Activated CD4-positive, alpha-beta memory T cell treated with anti-CD3 and anti-CD28 coated beads for 36 hours (primary cell): ENCODE data around the gene RAPGEF2. TPM values are rescaled to one million over a fixed set of nuclear protein-coding genes. Genes with fewer than 3 reads are reported as not detected.

Experiments used
- CTCF ChIA-PET: fragments of 350-600 bp; sonication (Branson Sonifier 250); formaldehyde crosslinking; loops from one replicate; lab custom pipeline; 2021; ENCODE audit warnings: antibody characterized with exemption, inconsistent platforms; lab: Charles Lee
- POLR2A ChIA-PET: fragments of 350-600 bp; sonication (Branson Sonifier 250); formaldehyde crosslinking; loops from one replicate; lab custom pipeline; 2021; ENCODE audit warnings: antibody characterized with exemption; lab: Charles Lee
- DNase-seq: peaks from one replicate; pipeline ENCODE4 v3.0.0-alpha.2; 2020
- H3K27ac Mint-ChIP-seq: one replicate; pipeline ENCODE4 v1.8.0; 2021; ENCODE audit warnings: mixed read lengths
- H3K27me3 Mint-ChIP-seq: one replicate; pipeline ENCODE4 v1.8.0; 2021; ENCODE audit warnings: mixed read lengths
- H3K36me3 Mint-ChIP-seq: one replicate; pipeline ENCODE4 v1.8.0; 2021; ENCODE audit warnings: mixed read lengths
- H3K4me1 Mint-ChIP-seq: one replicate; pipeline ENCODE4 v1.8.0; 2021; ENCODE audit warnings: low read depth, mixed read lengths
- H3K4me3 Mint-ChIP-seq: one replicate; pipeline ENCODE4 v1.8.0; 2021; ENCODE audit warnings: mild to moderate bottlenecking, mixed read lengths
- H3K9me3 Mint-ChIP-seq: one replicate; pipeline ENCODE4 v1.8.0; 2021; ENCODE audit warnings: mixed read lengths
- intact Hi-C: fragments of 100-400 bp; cut with micrococcal nuclease; formaldehyde crosslinking; loops from one replicate; pipeline ENCODE4 v1.15.1; 2023
- total RNA-seq, 2 experiments: library from RNA; stranded (reverse); gene quantifications; one replicate each; pipeline ENCODE4 v1.2.3, GENCODE V29; 2021

The RAPGEF2 gene
- total RNA-seq, 2 experiments from 2014 or later = 18.6 to 22.0 TPM

DNA sequence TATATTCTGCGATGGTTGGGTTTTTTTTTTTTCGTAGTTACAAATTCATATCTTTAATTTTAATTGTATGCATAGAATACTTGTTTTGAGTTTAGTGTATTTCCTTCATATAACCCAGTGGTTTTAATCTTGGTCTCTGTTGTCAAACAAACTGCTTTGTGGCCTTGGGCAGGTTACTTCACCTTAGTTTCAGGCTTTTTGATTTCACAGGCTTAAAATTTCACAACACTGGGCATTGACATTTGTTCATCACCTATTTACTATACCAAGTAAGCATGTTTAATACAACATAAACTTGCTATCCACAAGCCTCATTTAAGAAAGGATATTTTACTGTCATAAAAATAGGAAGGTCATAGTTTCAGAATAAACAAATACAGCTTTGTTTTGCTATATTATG lies 14.7 kb downstream of the RAPGEF2 start:
- peaks cover 20% of the 10 kb centered on the region for H3K4me1 Mint-ChIP-seq
- peaks cover 5% of the 10 kb centered on the region for H3K9me3 Mint-ChIP-seq
- no peak for DNase-seq
- ChIA-PET CTCF (no interaction called here), POLR2A (interaction anchor here (1.3 kb wide), 1 partner anchor 11 kb away, joined by 4 read pairs; no protein-coding TSS in a partner anchor)
- intact Hi-C loops = no loop called here
- H3K4me3 Mint-ChIP-seq = no peak overlapping the region
- no peaks in the 10 kb centered on the region for H3K27me3 Mint-ChIP-seq
- H3K36me3 Mint-ChIP-seq = peaks cover 5% of the 10 kb centered on the region
- H3K27ac Mint-ChIP-seq = no peak overlapping the region

DNA sequence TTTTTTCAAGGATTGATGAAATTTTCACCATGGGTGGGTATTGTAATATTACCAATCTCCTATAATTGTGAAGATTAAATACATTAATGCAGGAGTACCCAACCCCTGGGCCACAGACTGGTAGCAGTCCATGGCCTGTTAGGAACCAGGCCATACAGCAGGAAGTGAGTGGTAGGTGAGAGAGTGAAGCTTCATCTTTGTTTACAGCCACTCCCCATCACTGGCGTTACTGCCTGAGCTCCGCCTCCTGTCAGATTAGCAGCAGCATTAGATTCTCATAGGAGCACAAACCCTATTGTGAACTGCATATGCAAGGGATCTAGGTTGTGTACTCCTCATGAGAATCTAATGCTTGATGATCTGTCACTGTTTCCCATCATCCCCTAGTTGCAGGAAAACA lies 15.1 kb downstream of the RAPGEF2 start:
- H3K9me3 Mint-ChIP-seq = peaks cover 5% of the 10 kb centered on the region
- H3K27me3 Mint-ChIP-seq = no peaks in the 10 kb centered on the region
- H3K4me3 Mint-ChIP-seq = no peak overlapping the region
- no peak for DNase-seq
- peaks cover 20% of the 10 kb centered on the region for H3K4me1 Mint-ChIP-seq
- intact Hi-C loops = no loop called here
- peaks cover 5% of the 10 kb centered on the region for H3K36me3 Mint-ChIP-seq
- H3K27ac Mint-ChIP-seq = no peak overlapping the region
- CTCF ChIA-PET = no interaction called here
- POLR2A ChIA-PET = no interaction called here

DNA sequence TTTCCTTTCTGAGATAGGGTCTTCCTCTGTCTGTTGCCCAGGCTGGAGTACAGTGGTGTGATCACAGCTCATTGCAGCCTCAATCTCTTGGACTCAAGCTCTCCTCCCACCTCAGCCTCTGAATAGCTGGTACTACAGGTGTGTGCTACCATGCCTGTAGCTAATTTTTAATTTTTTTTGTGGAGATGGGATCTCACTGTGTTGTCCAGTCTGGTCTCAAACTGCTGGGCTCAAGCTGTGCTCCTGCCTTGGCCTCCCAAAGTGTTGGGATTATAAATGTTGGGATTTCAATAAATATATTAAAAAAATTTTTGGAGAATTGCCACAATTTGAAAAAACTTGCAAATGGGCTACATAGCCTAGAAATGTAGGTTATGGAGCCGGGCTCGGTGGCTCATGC lies 18.5 kb downstream of the RAPGEF2 start:
- Mint-ChIP-seq H3K36me3 (no peaks in the 10 kb centered on the region), H3K9me3 (no peaks in the 10 kb centered on the region), H3K27ac (no peak overlapping the region), H3K4me3 (no peak overlapping the region), H3K4me1 (peaks cover 13% of the 10 kb centered on the region), H3K27me3 (no peaks in the 10 kb centered on the region)
- DNase-seq = no peak
- ChIA-PET CTCF (no interaction called here), POLR2A (no interaction called here)
- intact Hi-C loops = no loop called here

DNA sequence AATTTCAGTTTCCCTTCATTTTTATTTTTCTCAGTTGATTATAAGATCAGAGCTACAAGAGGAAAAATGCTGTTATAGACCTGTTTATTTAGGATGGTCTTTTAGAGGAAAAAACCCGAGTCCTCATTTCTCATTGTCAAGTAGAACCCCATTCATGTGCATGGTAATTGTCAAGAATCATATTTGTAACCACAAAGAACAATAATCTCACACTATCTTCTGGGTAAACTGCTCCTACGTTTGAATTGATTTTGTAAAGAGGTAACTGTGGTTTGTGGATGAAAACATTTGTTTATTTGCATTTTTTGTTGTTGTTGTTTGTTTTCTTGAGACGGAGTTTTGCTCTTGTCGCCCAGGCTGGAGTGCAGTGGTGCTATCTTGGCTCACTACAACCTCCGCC lies 23.8 kb downstream of the RAPGEF2 start:
- H3K27me3 Mint-ChIP-seq = no peaks in the 10 kb centered on the region
- POLR2A ChIA-PET = no interaction called here
- H3K4me1 Mint-ChIP-seq = peaks cover 23% of the 10 kb centered on the region
- CTCF ChIA-PET = no interaction called here
- H3K36me3 Mint-ChIP-seq = no peaks in the 10 kb centered on the region
- no peaks in the 10 kb centered on the region for H3K9me3 Mint-ChIP-seq
- intact Hi-C loops = no loop called here
- no peak overlapping the region for H3K27ac Mint-ChIP-seq
- no peak overlapping the region for H3K4me3 Mint-ChIP-seq
- DNase-seq = no peak

GRCh38 chr4:159127745-159128518 lies 25.1 kb downstream of the RAPGEF2 start:
- DNase-seq = no peak
- CTCF ChIA-PET = no interaction called here
- H3K36me3 Mint-ChIP-seq = no peaks in the 10 kb centered on the region
- H3K4me3 Mint-ChIP-seq = no peak overlapping the region
- peaks cover 25% of the 10 kb centered on the region for H3K4me1 Mint-ChIP-seq
- H3K27ac Mint-ChIP-seq = no peak overlapping the region
- intact Hi-C loops = no loop called here
- POLR2A ChIA-PET = no interaction called here
- no peaks in the 10 kb centered on the region for H3K27me3 Mint-ChIP-seq
- no peaks in the 10 kb centered on the region for H3K9me3 Mint-ChIP-seq

- H3K4me3 Mint-ChIP-seq = no peak overlapping the region
- CTCF ChIA-PET = no interaction called here
- POLR2A ChIA-PET = no interaction called here
- intact Hi-C loops = no loop called here
- H3K9me3 Mint-ChIP-seq = no peaks in the 10 kb centered on the region
- no peaks in the 10 kb centered on the region for H3K36me3 Mint-ChIP-seq
- H3K27ac Mint-ChIP-seq = no peak overlapping the region
- no peaks in the 10 kb centered on the region for H3K27me3 Mint-ChIP-seq
- DNase-seq = no peak
- H3K4me1 Mint-ChIP-seq = peaks cover 30% of the 10 kb centered on the region
Measured at GRCh38 chr4:159129814-159130550, 27.1 kb downstream of the RAPGEF2 start.

- H3K36me3 Mint-ChIP-seq = peaks cover 3% of the 10 kb centered on the region
- no peak for DNase-seq
- H3K4me3 Mint-ChIP-seq = no peak overlapping the region
- ChIA-PET POLR2A (no interaction called here), CTCF (no interaction called here)
- H3K27me3 Mint-ChIP-seq = no peaks in the 10 kb centered on the region
- H3K27ac Mint-ChIP-seq = no peak overlapping the region
- intact Hi-C loops = no loop called here
- no peaks in the 10 kb centered on the region for H3K9me3 Mint-ChIP-seq
- H3K4me1 Mint-ChIP-seq = peaks cover 28% of the 10 kb centered on the region
Measured at GRCh38 chr4:159131564-159131963, 28.7 kb downstream of the RAPGEF2 start.

DNA sequence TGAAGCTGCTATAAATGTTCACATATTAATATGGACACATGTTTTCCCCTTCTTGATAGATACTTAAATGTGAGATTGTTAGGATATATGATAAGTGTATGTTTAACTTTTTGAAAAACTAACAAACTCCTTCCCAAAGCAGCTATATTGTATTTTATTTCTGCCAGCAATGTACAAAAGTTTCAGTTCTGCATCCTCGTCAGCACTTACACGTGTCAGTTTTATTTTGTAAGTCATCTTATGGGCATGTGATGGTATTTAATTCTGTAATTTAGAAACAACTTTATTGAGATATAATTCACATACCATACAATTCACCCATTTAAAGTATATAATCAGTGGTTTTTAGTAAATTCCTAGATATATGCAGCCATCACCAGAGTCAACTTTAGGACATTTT lies 31.6 kb downstream of the RAPGEF2 start:
- Mint-ChIP-seq H3K36me3 (peaks cover 3% of the 10 kb centered on the region), H3K4me3 (no peak overlapping the region), H3K27ac (no peak overlapping the region), H3K4me1 (peaks cover 25% of the 10 kb centered on the region), H3K9me3 (no peaks in the 10 kb centered on the region), H3K27me3 (no peaks in the 10 kb centered on the region)
- no peak for DNase-seq
- CTCF ChIA-PET = no interaction called here
- intact Hi-C loops = no loop called here
- POLR2A ChIA-PET = no interaction called here

DNA sequence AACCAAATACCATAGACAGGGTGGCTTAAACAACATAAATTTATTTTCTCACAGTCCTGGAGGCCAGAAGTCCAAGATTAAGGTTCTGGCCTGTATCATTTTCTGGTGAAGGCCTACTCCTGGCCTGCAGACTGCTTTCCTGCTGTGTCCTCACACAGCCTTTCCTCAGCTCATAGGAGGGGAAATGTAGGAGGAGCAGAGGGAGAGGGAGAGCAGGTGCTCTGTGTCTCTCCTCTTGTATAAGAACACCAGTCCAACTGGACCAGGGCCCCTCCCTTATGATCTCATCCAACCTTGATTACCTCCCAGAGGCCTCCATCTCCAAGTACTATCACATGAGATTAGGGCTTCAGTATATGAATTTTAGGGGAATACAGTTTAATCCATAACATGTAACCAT lies 34.3 kb downstream of the RAPGEF2 start:
- Mint-ChIP-seq H3K36me3 (peaks cover 3% of the 10 kb centered on the region), H3K9me3 (no peaks in the 10 kb centered on the region), H3K27ac (no peak overlapping the region), H3K27me3 (no peaks in the 10 kb centered on the region), H3K4me1 (peaks cover 16% of the 10 kb centered on the region), H3K4me3 (no peak overlapping the region)
- DNase-seq = no peak
- ChIA-PET POLR2A (no interaction called here), CTCF (no interaction called here)
- intact Hi-C loops = no loop called here

- Mint-ChIP-seq H3K4me3 (no peak overlapping the region), H3K4me1 (peaks cover 17% of the 10 kb centered on the region), H3K36me3 (peaks cover 3% of the 10 kb centered on the region), H3K27ac (no peak overlapping the region), H3K27me3 (no peaks in the 10 kb centered on the region), H3K9me3 (no peaks in the 10 kb centered on the region)
- ChIA-PET CTCF (no interaction called here), POLR2A (no interaction called here)
- intact Hi-C loops = no loop called here
- DNase-seq = no peak
Measured at GRCh38 chr4:159138436-159138835, 35.6 kb downstream of the RAPGEF2 start.

DNA sequence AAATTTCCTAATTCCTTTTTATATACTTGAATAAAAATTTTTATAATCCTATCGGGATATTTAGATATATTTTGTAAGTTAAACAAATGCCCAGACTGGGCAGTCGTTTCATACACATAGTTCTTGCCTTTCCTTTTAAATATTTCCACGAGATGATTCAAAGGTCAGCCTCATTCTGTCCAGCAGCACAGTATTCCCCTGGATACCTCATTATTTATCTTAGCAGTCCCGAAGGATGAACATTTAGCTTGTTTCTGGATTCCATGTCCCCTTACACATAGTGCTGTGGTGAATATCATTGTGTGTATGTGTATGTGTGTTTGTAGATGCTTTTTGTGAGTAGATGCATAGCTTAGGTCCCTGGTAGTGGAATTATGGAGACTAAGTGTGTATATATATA lies 38.3 kb downstream of the RAPGEF2 start:
- Mint-ChIP-seq H3K9me3 (no peaks in the 10 kb centered on the region), H3K27me3 (no peaks in the 10 kb centered on the region), H3K36me3 (peaks cover 4% of the 10 kb centered on the region), H3K4me1 (peaks cover 21% of the 10 kb centered on the region), H3K4me3 (no peak overlapping the region), H3K27ac (no peak overlapping the region)
- ChIA-PET CTCF (no interaction called here), POLR2A (no interaction called here)
- no peak for DNase-seq
- intact Hi-C loops = no loop called here

GRCh38 chr4:159142241-159142640 lies 39.4 kb downstream of the RAPGEF2 start:
- ChIA-PET CTCF (interaction anchor here (0.6 kb wide), 1 partner anchor 9 kb away, joined by 3 read pairs; no protein-coding TSS in a partner anchor), POLR2A (no interaction called here)
- DNase-seq = no peak
- intact Hi-C loops = no loop called here
- no peaks in the 10 kb centered on the region for H3K27me3 Mint-ChIP-seq
- H3K27ac Mint-ChIP-seq = no peak overlapping the region
- peaks cover 20% of the 10 kb centered on the region for H3K4me1 Mint-ChIP-seq
- no peak overlapping the region for H3K4me3 Mint-ChIP-seq
- peaks cover 4% of the 10 kb centered on the region for H3K36me3 Mint-ChIP-seq
- H3K9me3 Mint-ChIP-seq = no peaks in the 10 kb centered on the region
